ENCODE measurements around the gene MMP11.
A peak's percentile ranks its signal among the peaks of the same experiment; 100 is the strongest.

Gene MMP11

GRCh38 chr22:23801238-23801821, 28.7 kb downstream of the MMP11 start:
- DNase-seq (ENCODE audit: low read depth, low spot score): no peak

GRCh38 chr22:23801886-23802377, 29.3 kb downstream of the MMP11 start:
- DNase-seq (ENCODE audit: low read depth, low spot score): no peak

- DNase-seq (ENCODE audit: low read depth, low spot score): no peak
Measured at GRCh38 chr22:23803001-23803819, 30.6 kb downstream of the MMP11 start.

GRCh38 chr22:23804781-23805291, 32.2 kb downstream of the MMP11 start:
- DNase-seq (ENCODE audit: low read depth, low spot score): peak; percentile 44

GRCh38 chr22:23806837-23807236, 34.2 kb downstream of the MMP11 start:
- DNase-seq (ENCODE audit: low read depth, low spot score): no peak

GRCh38 chr22:23812378-23812777, 39.7 kb downstream of the MMP11 start:
- no peak for DNase-seq (ENCODE audit: low read depth, low spot score)

GRCh38 chr22:23815541-23816155, 43.0 kb downstream of the MMP11 start:
- no peak for DNase-seq (ENCODE audit: low read depth, low spot score)

- DNase-seq (ENCODE audit: low read depth, low spot score): peak; percentile 36
Measured at GRCh38 chr22:23816156-23816976, 43.7 kb downstream of the MMP11 start.

GRCh38 chr22:23817146-23817545, 44.5 kb downstream of the MMP11 start:
- DNase-seq (ENCODE audit: low read depth, low spot score): no peak

GRCh38 chr22:23818541-23818940, 45.9 kb downstream of the MMP11 start:
- DNase-seq (ENCODE audit: low read depth, low spot score): no peak

- DNase-seq (ENCODE audit: low read depth, low spot score): peak; percentile 79
Measured at GRCh38 chr22:23820748-23821211, 48.1 kb downstream of the MMP11 start.

GRCh38 chr22:23822101-23822671, 49.5 kb downstream of the MMP11 start:
- no peak for DNase-seq (ENCODE audit: low read depth, low spot score)

GRCh38 chr22:23823331-23823791, 50.7 kb downstream of the MMP11 start:
- DNase-seq (ENCODE audit: low read depth, low spot score): no peak

- no peak for DNase-seq (ENCODE audit: low read depth, low spot score)
Measured at GRCh38 chr22:23824476-23825245, 52.0 kb downstream of the MMP11 start.

- no peak for DNase-seq (ENCODE audit: low read depth, low spot score)
Measured at GRCh38 chr22:23825246-23825905, 52.7 kb downstream of the MMP11 start.

GRCh38 chr22:23826510-23827350, 54.1 kb downstream of the MMP11 start:
- DNase-seq (ENCODE audit: low read depth, low spot score): no peak

GRCh38 chr22:23827351-23827995, 54.8 kb downstream of the MMP11 start:
- peak; percentile 93 for DNase-seq (ENCODE audit: low read depth, low spot score)
